Sigmoid colon (tissue), 7 donors: ENCODE measurements around the gene RAB3A. TPM values are rescaled to one million over a fixed set of nuclear protein-coding genes. Genes with fewer than 3 reads are reported as not detected.

ENCODE experiments used
- DNase-seq: peaks from one replicate; pipeline ENCODE4 v3.0.0-alpha.2; 2019
- H3K27ac ChIP-seq, 4 donors: fragments of 200-600 bp; sonication (generic); one replicate each; pipeline ENCODE4 v1.5.1; 2016 to 2019; ENCODE audit warnings: mild to moderate bottlenecking in 1 of 4
- H3K27me3 ChIP-seq, 3 donors: fragments of 200-600 bp; sonication (generic); one replicate each; pipeline ENCODE4 v1.5.1; 2019; ENCODE audit warnings: mild to moderate bottlenecking in 1 of 3
- H3K36me3 ChIP-seq, 4 donors: fragments of 200-600 bp; sonication (generic); one replicate each; pipeline ENCODE4 v1.5.1; 2016 to 2019
- H3K4me1 ChIP-seq, 4 donors: fragments of 200-600 bp; sonication (generic); one replicate each; pipeline ENCODE4 v1.5.1; 2017 to 2019
- H3K4me3 ChIP-seq, 4 donors: fragments of 200-600 bp; sonication (generic); one replicate each; pipeline ENCODE4 v1.5.1; 2017 to 2019; ENCODE audit warnings: mild to moderate bottlenecking in 2 of 4, moderate library complexity in 1 of 4
- H3K9me3 ChIP-seq, 4 donors: fragments of 200-600 bp in 3 of 4; sonication (generic) in 3 of 4; one replicate each; pipeline versions ENCODE4 v1.5.1 to v1.6.1; 2013 to 2019
- EP300 ChIP-seq, 4 donors: sonication (generic); formaldehyde crosslinking; IDR thresholded peaks; one replicate each; pipeline ENCODE4 v1.6.1; 2017; ENCODE audit warnings: antibody characterized with exemption in 4 of 4
- POLR2A ChIP-seq, 2 donors: fragments of 450-650 bp; IDR thresholded peaks; one replicate each; pipeline ENCODE4 v1.6.1; 2016; ENCODE audit warnings: antibody characterized with exemption in 2 of 2, mild to moderate bottlenecking in 2 of 2, moderate library complexity in 2 of 2
- POLR2AphosphoS5 ChIP-seq, 4 donors: sonication (generic); formaldehyde crosslinking; IDR thresholded peaks; one replicate each; pipeline ENCODE4 v1.6.1; 2017; ENCODE audit warnings: antibody characterized with exemption in 4 of 4
- WGBS, 2 donors: extraction: QIAGEN DNeasy Blood & Tissue Kit; methylation state at CpG; one replicate each; pipeline ENCODE4 v1.1.7; 2013; 5-methylcytosine and 5-hydroxymethylcytosine counted together
- intact Hi-C: fragments of 100-400 bp; cut with DNase I; formaldehyde crosslinking; loops from one replicate; pipeline ENCODE4 v1.15.1; 2023
- polyA plus RNA-seq, 3 donors: library from polyadenylated mRNA; stranded (reverse); fragments of 200-250 nt; gene quantifications; one replicate each; pipeline ENCODE4 v1.2.3, GENCODE V29; 2013
- total RNA-seq, 4 donors: library from RNA; depleted of rRNA; stranded (reverse); fragments of >200 nt; gene quantifications; one replicate each; pipeline ENCODE4 v1.1.0, GENCODE V29; 2016
- TF ChIP-seq, protein P1 (sequence below), 4 experiments: fragments of 450-650 bp in 3 of 4; fragments of 200-600 bp in 1 of 4; IDR thresholded peaks; one replicate each; pipeline ENCODE4 v1.5.1; 2016 to 2019; ENCODE audit warnings: antibody characterized with exemption in 4 of 4, mild to moderate bottlenecking in 3 of 4, moderate library complexity in 2 of 4
- donor health status: healthy with polysubstance abuse.
- donor health status: Bipolar disorder and iron deficiency.
- donor health status: healthy.

RAB3A gene
- total and polyA plus RNA-seq, 7 donors, result 0.66 to 4.8 (median 2.2) TPM

DNA sequence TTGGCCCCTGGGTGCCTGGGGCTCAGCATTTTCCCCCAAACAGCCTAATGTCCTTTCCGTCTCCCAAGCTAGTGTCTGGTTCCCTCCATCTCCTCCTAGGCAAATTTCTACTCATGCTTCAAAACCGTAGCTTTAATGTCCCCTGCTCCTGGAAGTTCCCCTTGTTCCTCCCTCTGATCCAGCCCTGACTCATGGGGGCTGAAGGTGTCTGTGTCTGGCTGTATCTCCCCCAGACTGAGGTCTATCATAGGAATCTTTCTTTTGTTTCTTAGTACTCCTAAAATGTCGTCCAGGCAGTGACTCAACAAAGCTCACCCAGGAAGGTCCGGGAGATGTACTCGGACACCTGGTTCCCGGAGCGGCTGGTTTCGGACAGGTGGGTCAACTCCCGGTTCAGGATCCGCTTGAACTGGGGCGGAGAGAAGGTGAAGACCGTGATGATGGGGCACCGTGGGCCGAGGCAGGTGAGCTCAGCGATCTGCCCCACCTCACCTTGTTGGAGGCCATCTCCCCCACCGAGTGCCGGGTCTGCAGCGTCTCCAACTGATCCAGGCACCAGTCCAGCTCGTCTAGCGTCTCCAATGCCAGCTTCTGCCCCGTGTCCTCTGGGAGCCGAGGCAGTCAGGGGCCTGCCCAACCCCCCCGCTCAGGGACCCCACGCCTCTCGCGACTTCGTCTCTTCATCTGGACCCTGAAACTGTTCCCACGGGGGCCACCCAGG is 16.2 kb upstream of the RAB3A start:
- Histone ChIP-seq H3K27me3 (peaks cover 0 to 25% (median 21%) of the 10 kb centered on the region in 3 donors), H3K4me3 (no peak overlapping the region), H3K27ac (no peak overlapping the region), H3K9me3 (no peaks in the 10 kb centered on the region), H3K4me1 (peaks cover 0 to 12% (median 11%) of the 10 kb centered on the region in 4 donors), H3K36me3 (no peaks in the 10 kb centered on the region)
- TF ChIP-seq EP300 (IDR thresholded peaks at IDR 0.05) (no peak), POLR2A (IDR thresholded peaks at IDR 0.05) (no peak), POLR2AphosphoS5 (IDR thresholded peaks at IDR 0.05) (no peak)
- TF ChIP-seq, protein P1, sequence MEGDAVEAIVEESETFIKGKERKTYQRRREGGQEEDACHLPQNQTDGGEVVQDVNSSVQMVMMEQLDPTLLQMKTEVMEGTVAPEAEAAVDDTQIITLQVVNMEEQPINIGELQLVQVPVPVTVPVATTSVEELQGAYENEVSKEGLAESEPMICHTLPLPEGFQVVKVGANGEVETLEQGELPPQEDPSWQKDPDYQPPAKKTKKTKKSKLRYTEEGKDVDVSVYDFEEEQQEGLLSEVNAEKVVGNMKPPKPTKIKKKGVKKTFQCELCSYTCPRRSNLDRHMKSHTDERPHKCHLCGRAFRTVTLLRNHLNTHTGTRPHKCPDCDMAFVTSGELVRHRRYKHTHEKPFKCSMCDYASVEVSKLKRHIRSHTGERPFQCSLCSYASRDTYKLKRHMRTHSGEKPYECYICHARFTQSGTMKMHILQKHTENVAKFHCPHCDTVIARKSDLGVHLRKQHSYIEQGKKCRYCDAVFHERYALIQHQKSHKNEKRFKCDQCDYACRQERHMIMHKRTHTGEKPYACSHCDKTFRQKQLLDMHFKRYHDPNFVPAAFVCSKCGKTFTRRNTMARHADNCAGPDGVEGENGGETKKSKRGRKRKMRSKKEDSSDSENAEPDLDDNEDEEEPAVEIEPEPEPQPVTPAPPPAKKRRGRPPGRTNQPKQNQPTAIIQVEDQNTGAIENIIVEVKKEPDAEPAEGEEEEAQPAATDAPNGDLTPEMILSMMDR (IDR thresholded peaks at IDR 0.05), result no peak
- 55 to 71% methylated on average over 28 of the region's 28 CpGs for WGBS, 2 donors
- intact Hi-C loops, result no loop called here
- DNase-seq, result no peak

DNA sequence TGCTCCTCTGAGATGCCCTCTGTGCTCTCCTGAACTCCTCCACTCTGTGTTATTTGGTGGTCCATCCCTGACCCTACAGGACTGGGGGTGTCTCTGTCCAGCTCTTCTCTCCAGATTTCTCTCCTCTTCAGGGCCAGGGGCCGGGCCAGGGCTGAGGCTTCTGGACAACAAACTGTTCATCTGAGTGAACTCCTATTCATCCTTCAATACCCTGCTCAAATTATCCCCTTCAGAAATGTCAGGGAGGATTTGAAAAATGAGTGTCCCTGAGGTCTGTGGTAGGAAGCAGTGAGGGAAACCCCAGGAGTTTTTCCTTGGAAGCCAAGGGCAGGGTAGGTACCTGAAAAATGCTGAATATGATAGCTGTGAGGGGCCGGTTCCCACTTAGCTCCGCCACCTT is 14.8 kb upstream of the RAB3A start:
- no peaks in the 10 kb centered on the region for H3K9me3 ChIP-seq
- no peak overlapping the region for H3K27ac ChIP-seq
- intact Hi-C loops, result no loop called here
- H3K27me3 ChIP-seq, result peaks cover 0 to 20% (median 17%) of the 10 kb centered on the region in 3 donors
- WGBS, 2 donors, result 92 to 94% methylated on average over 3 of the region's 3 CpGs
- no peak for DNase-seq
- H3K4me1 ChIP-seq, result no peaks in the 10 kb centered on the region
- no peak for TF ChIP-seq POLR2A (IDR thresholded peaks at IDR 0.05)
- TF ChIP-seq EP300 (IDR thresholded peaks at IDR 0.05), result no peak
- no peak for TF ChIP-seq POLR2AphosphoS5 (IDR thresholded peaks at IDR 0.05)
- TF ChIP-seq, protein P1 (IDR thresholded peaks at IDR 0.05), result no peak
- no peak overlapping the region for H3K4me3 ChIP-seq
- no peaks in the 10 kb centered on the region for H3K36me3 ChIP-seq

DNA sequence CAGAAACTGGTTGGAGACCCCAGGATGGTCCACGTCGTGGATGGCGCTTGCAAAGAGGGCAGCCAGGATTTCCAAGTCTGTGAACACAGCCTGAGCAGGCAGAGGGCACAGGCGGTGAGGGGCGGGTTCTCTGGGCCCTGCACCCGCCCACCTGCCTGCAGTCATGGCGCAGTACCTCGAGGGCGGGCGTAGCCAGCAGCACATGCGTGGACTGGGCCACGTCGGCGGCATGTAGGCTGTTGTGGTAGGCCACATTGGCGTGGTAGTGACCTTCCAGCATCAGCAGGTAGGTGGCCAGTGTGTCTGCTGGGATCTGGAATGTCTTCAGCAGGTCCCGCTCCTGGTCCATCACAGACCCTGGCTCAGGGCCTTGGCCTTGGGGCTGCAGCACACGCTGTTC is 14.3 kb upstream of the RAB3A start:
- Histone ChIP-seq H3K4me3 (no peak overlapping the region), H3K4me1 (no peaks in the 10 kb centered on the region), H3K9me3 (no peaks in the 10 kb centered on the region), H3K27me3 (peaks cover 0 to 20% (median 17%) of the 10 kb centered on the region in 3 donors), H3K27ac (no peak overlapping the region), H3K36me3 (no peaks in the 10 kb centered on the region)
- 78 to 88% methylated on average over 17 of the region's 17 CpGs for WGBS, 2 donors
- intact Hi-C loops, result no loop called here
- no peak for DNase-seq
- TF ChIP-seq EP300 (IDR thresholded peaks at IDR 0.05) (no peak), POLR2AphosphoS5 (IDR thresholded peaks at IDR 0.05) (no peak), POLR2A (IDR thresholded peaks at IDR 0.05) (no peak)
- TF ChIP-seq, protein P1 (IDR thresholded peaks at IDR 0.05), result no peak

DNA sequence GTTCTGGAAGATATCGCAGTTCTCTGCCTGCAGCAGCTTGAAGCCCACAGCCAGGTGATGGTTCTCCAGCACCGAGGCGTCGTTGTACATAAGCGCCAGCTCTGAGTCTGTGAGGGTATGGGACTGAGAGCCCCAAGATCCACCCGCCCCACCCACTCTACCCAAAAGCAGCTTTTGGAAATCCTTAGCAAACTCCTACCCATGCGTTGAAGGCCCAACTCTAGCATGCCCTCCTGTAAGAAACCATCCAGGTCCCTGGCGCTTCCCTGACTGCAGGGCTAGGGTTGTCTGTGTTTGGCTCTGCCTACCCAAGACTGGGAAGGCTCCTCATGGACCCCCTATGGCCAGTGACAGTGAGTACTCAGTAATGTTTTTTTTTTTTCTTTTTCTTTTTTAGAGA is 12.9 kb upstream of the RAB3A start:
- WGBS, 2 donors, result 95 to 96% methylated on average over 8 of the region's 8 CpGs
- intact Hi-C loops, result no loop called here
- no peaks in the 10 kb centered on the region for H3K9me3 ChIP-seq

More for the DNA sequence above, 12.9 kb upstream of the RAB3A start:
- H3K4me1 ChIP-seq, result no peaks in the 10 kb centered on the region
- peaks cover 0 to 17% (median 15%) of the 10 kb centered on the region in 3 donors for H3K27me3 ChIP-seq
- no peaks in the 10 kb centered on the region for H3K36me3 ChIP-seq
- DNase-seq, result no peak
- H3K27ac ChIP-seq, result no peak overlapping the region
- no peak overlapping the region for H3K4me3 ChIP-seq
- no peak for TF ChIP-seq EP300 (IDR thresholded peaks at IDR 0.05)
- TF ChIP-seq POLR2A (IDR thresholded peaks at IDR 0.05), result no peak
- TF ChIP-seq, protein P1 (IDR thresholded peaks at IDR 0.05), result no peak
- no peak for TF ChIP-seq POLR2AphosphoS5 (IDR thresholded peaks at IDR 0.05)
